DOHH2 (cell line): Measurements from ENCODE around the gene PTPRT.

Experiments used
- H3F3A ChIP-seq: fragments of 200-600 bp; sonication (generic), shearing (Covaris generic); 2 replicates; pipeline ENCODE4 v1.6.0; 2016; ENCODE audit warnings: antibody characterized with exemption, mild to moderate bottlenecking; ENCODE audit not compliant: control insufficient read depth, insufficient read depth
- H3K27ac ChIP-seq: fragments of 200-600 bp; sonication (generic); 2 replicates; pipeline ENCODE4 v1.5.1; 2014; ENCODE audit warnings: low read depth, mild to moderate bottlenecking, low read length, moderate library complexity
- H3K27me3 ChIP-seq: fragments of 200-600 bp; sonication (generic); 2 replicates; pipeline ENCODE4 v1.6.1; 2014; ENCODE audit warnings: mild to moderate bottlenecking, low read length, mixed read lengths; ENCODE audit not compliant: control insufficient read depth
- H3K36me3 ChIP-seq: fragments of 200-600 bp; sonication (generic); 2 replicates; pipeline ENCODE4 v1.6.1; 2014; ENCODE audit warnings: mild to moderate bottlenecking, low read length, moderate library complexity, mixed read lengths; ENCODE audit not compliant: control insufficient read depth
- H3K4me1 ChIP-seq: fragments of 200-600 bp; sonication (generic); 2 replicates; pipeline ENCODE4 v1.6.1; 2014; ENCODE audit warnings: mild to moderate bottlenecking, low read length, mixed read lengths; ENCODE audit not compliant: control insufficient read depth
- H3K4me2 ChIP-seq: fragments of 200-600 bp; sonication (generic); 2 replicates; pipeline ENCODE4 v1.6.0; 2014; ENCODE audit warnings: mild to moderate bottlenecking, low read length, moderate library complexity
- H3K4me3 ChIP-seq: fragments of 200-600 bp; sonication (generic); 2 replicates; pipeline ENCODE4 v1.5.1; 2014; ENCODE audit warnings: mild to moderate bottlenecking, low read length, mixed read lengths
- H3K79me2 ChIP-seq: fragments of 200-600 bp; sonication (generic); 2 replicates; pipeline ENCODE4 v1.6.1; 2014; ENCODE audit warnings: mild to moderate bottlenecking, low read length, mixed read lengths; ENCODE audit not compliant: control insufficient read depth
- H3K9me2 ChIP-seq: fragments of 200-600 bp; sonication (generic); replicated peaks from 2 replicates; pipeline ENCODE4 v1.6.1; 2014; ENCODE audit warnings: mild to moderate bottlenecking, low read length, mixed read lengths; ENCODE audit not compliant: control insufficient read depth
- H3K9me3 ChIP-seq: fragments of 200-600 bp; sonication (generic); 2 replicates; pipeline ENCODE4 v1.6.1; 2014; ENCODE audit warnings: antibody characterized with exemption, low read length, mixed read lengths; ENCODE audit not compliant: control insufficient read depth, insufficient read depth
- H4K20me1 ChIP-seq: fragments of 200-600 bp; sonication (generic); 2 replicates; pipeline ENCODE4 v1.6.0; 2014; ENCODE audit warnings: low read depth, mild to moderate bottlenecking, antibody characterized with exemption, low read length, moderate library complexity; ENCODE audit not compliant: control insufficient read depth, insufficient read depth
- EZH2phosphoT487 ChIP-seq: fragments of 200-600 bp; sonication (generic); IDR thresholded peaks from 2 replicates; pipeline ENCODE4 v1.6.1; 2017; ENCODE audit warnings: borderline replicate concordance, mild to moderate bottlenecking, antibody characterized with exemption, low read length, moderate library complexity, mixed read lengths
- TF ChIP-seq, protein P1 (sequence below): fragments of 200-600 bp; sonication (generic); IDR thresholded peaks from one replicate; pipeline ENCODE4 v1.5.1; 2014; ENCODE audit warnings: antibody characterized with exemption, mild to moderate bottlenecking, low read depth, low read length; ENCODE audit not compliant: poor library complexity, severe bottlenecking

Gene PTPRT

GRCh38 chr20:42258564-42259302 lies 931.0 kb downstream of the PTPRT start:
- Histone ChIP-seq H3K79me2 (no peaks in the 10 kb centered on the region), H3F3A (no peaks in the 10 kb centered on the region), H3K9me3 (no peaks in the 10 kb centered on the region), H3K36me3 (no peaks in the 10 kb centered on the region), H3K27ac (no peak overlapping the region), H3K27me3 (no peaks in the 10 kb centered on the region), H4K20me1 (no peaks in the 10 kb centered on the region), H3K4me2 (no peak overlapping the region), H3K9me2 (no peaks in the 10 kb centered on the region), H3K4me3 (no peak overlapping the region), H3K4me1 (no peaks in the 10 kb centered on the region)
- TF ChIP-seq, protein P1, sequence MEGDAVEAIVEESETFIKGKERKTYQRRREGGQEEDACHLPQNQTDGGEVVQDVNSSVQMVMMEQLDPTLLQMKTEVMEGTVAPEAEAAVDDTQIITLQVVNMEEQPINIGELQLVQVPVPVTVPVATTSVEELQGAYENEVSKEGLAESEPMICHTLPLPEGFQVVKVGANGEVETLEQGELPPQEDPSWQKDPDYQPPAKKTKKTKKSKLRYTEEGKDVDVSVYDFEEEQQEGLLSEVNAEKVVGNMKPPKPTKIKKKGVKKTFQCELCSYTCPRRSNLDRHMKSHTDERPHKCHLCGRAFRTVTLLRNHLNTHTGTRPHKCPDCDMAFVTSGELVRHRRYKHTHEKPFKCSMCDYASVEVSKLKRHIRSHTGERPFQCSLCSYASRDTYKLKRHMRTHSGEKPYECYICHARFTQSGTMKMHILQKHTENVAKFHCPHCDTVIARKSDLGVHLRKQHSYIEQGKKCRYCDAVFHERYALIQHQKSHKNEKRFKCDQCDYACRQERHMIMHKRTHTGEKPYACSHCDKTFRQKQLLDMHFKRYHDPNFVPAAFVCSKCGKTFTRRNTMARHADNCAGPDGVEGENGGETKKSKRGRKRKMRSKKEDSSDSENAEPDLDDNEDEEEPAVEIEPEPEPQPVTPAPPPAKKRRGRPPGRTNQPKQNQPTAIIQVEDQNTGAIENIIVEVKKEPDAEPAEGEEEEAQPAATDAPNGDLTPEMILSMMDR, result no peak
- no peak for TF ChIP-seq EZH2phosphoT487

DNA sequence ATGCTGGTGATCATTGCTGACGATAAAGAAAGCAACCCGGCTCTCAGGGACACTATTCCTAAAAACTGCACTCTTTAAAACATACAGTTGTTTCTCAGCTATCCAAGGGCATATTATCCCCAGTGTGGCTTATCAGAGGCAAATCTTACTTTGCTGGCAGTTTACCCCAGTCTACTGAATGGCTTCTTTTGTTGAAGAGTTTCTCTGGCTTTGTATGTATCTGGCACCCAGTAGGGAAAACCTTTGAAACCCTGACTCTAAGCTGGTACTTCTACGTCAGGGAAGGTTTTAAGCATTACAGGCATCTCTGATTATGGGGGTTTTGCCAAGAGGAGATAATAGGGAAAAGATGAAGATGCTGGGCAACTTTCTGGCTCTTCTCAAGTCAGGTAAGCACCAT lies 933.9 kb downstream of the PTPRT start:
- Histone ChIP-seq H3K36me3 (no peaks in the 10 kb centered on the region), H3F3A (no peaks in the 10 kb centered on the region), H3K4me3 (no peak overlapping the region), H3K9me3 (no peaks in the 10 kb centered on the region), H3K9me2 (no peaks in the 10 kb centered on the region), H3K27ac (no peak overlapping the region), H3K27me3 (no peaks in the 10 kb centered on the region), H3K4me2 (no peak overlapping the region), H3K4me1 (no peaks in the 10 kb centered on the region), H4K20me1 (no peaks in the 10 kb centered on the region), H3K79me2 (no peaks in the 10 kb centered on the region)
- TF ChIP-seq, protein P1, result no peak

- TF ChIP-seq, protein P1, result no peak
- TF ChIP-seq EZH2phosphoT487, result no peak
- no peaks in the 10 kb centered on the region for H3K27me3 ChIP-seq
- H3K36me3 ChIP-seq, result no peaks in the 10 kb centered on the region
- no peaks in the 10 kb centered on the region for H3K79me2 ChIP-seq
- H4K20me1 ChIP-seq, result no peaks in the 10 kb centered on the region
- no peaks in the 10 kb centered on the region for H3K9me3 ChIP-seq
- H3K4me2 ChIP-seq, result no peak overlapping the region
- no peaks in the 10 kb centered on the region for H3K4me1 ChIP-seq
- H3K9me2 ChIP-seq, result no peaks in the 10 kb centered on the region
- no peaks in the 10 kb centered on the region for H3F3A ChIP-seq
- no peak overlapping the region for H3K27ac ChIP-seq
- no peak overlapping the region for H3K4me3 ChIP-seq
Observed at GRCh38 chr20:42254673-42255072, 935.0 kb downstream of the PTPRT start.
